B cell (primary cell): ENCODE results near the gene CTPS2. TPM values are rescaled to one million over a fixed set of nuclear protein-coding genes. Genes with fewer than 3 reads are reported as not detected.

Source experiments
- ATAC-seq: fragments of 200-7000 bp; cut with Tn5 transposase; one replicate; pipeline ENCODE4 v1.10.0; 2021; ENCODE audit warnings: low read depth, mild to moderate bottlenecking, moderate number of reproducible peaks, moderate library complexity
- CTCF ChIA-PET: fragments of 350-600 bp; sonication (Branson Sonifier 250); formaldehyde crosslinking; loops from one replicate; lab custom pipeline; 2021; ENCODE audit warnings: antibody characterized with exemption, inconsistent platforms; lab: Charles Lee
- POLR2A ChIA-PET: fragments of 350-600 bp; sonication (Branson Sonifier 250); formaldehyde crosslinking; loops from one replicate; lab custom pipeline; 2021; ENCODE audit warnings: antibody characterized with exemption; lab: Charles Lee
- DNase-seq: peaks from one replicate; pipeline ENCODE4 v3.0.0; 2013
- H2AFZ ChIP-seq: 2 replicates; pipeline ENCODE4 v1.6.1; 2012; ENCODE audit warnings: mild to moderate bottlenecking, low read depth, low read length; ENCODE audit not compliant: insufficient read depth, poor library complexity, severe bottlenecking
- H3K27ac ChIP-seq, 2 donors: 1 replicate in 1 of 2; 2 replicates in 1 of 2; pipeline ENCODE4 v1.5.1; 2012 to 2013; ENCODE audit warnings: low read length in 2 of 2, mild to moderate bottlenecking in 2 of 2, moderate library complexity in 1 of 2
- H3K27me3 ChIP-seq, 4 experiments: fragments of 200-600 bp in 1 of 4; sonication (generic) in 1 of 4; replicated peaks in 1 of 4; 1 replicate in 2 of 4; 2 replicates in 2 of 4; pipeline versions ENCODE4 v1.6.1 to v1.7.0; 2013 to 2016; ENCODE audit warnings: low read length in 3 of 4, mild to moderate bottlenecking in 2 of 4, mixed read lengths in 1 of 4, moderate library complexity in 1 of 4; ENCODE audit not compliant: insufficient read depth in 4 of 4, control insufficient read depth in 3 of 4; ENCODE audit errors: control extremely low read depth in 1 of 4
- H3K36me3 ChIP-seq, 2 experiments: replicated peaks in 1 of 2; 1 replicate in 1 of 2; 2 replicates in 1 of 2; pipeline versions ENCODE4 v1.6.1 to v1.7.1; 2013; ENCODE audit warnings: low read length in 1 of 2; ENCODE audit not compliant: insufficient read depth in 2 of 2, control insufficient read depth in 1 of 2; ENCODE audit errors: control extremely low read depth in 1 of 2, extremely low read depth in 1 of 2
- H3K4me1 ChIP-seq, 2 donors: fragments of 200-600 bp in 1 of 2; sonication (generic) in 1 of 2; 1 replicate in 1 of 2; 2 replicates in 1 of 2; pipeline versions ENCODE4 v1.5.1 to v1.6.1; 2013 to 2017; ENCODE audit warnings: low read length in 2 of 2; ENCODE audit not compliant: control insufficient read depth in 2 of 2, insufficient read depth in 2 of 2
- H3K4me2 ChIP-seq: replicated peaks from 2 replicates; pipeline ENCODE3; 2012; ENCODE audit warnings: mild to moderate bottlenecking, low read depth, low read length; ENCODE audit not compliant: poor library complexity, severe bottlenecking
- H3K4me3 ChIP-seq, 5 experiments: fragments of 200-600 bp in 1 of 5; sonication (generic) in 1 of 5; 1 replicate in 3 of 5; 2 replicates in 2 of 5; pipeline versions ENCODE4 v1.5.1 to v1.7.0; 2011 to 2016; ENCODE audit warnings: low read length in 4 of 5, mild to moderate bottlenecking in 4 of 5, low read depth in 2 of 5, control low read depth in 1 of 5, moderate library complexity in 1 of 5; ENCODE audit not compliant: insufficient read depth in 1 of 5; ENCODE audit errors: control extremely low read depth in 1 of 5, extremely low read depth in 1 of 5
- H3K79me2 ChIP-seq: fragments of 200-600 bp; sonication (generic); one replicate; pipeline ENCODE4 v1.6.0; 2016; ENCODE audit warnings: low read length; ENCODE audit not compliant: control insufficient read depth, insufficient read depth
- H3K9ac ChIP-seq: fragments of 200-600 bp; sonication (generic); 2 replicates; pipeline ENCODE4 v1.6.1; 2017; ENCODE audit warnings: mild to moderate bottlenecking, low read length, moderate library complexity
- H3K9me3 ChIP-seq, 3 donors: one replicate each; pipeline versions ENCODE4 v1.6.1 to v1.7.1; 2013; ENCODE audit warnings: low read length in 2 of 3; ENCODE audit not compliant: control insufficient read depth in 2 of 3, insufficient read depth in 1 of 3; ENCODE audit errors: control extremely low read depth in 1 of 3
- H4K20me1 ChIP-seq: 2 replicates; pipeline ENCODE4 v1.6.0; 2012; ENCODE audit warnings: mild to moderate bottlenecking, low read length; ENCODE audit not compliant: insufficient read depth, control insufficient read depth, poor library complexity, severe bottlenecking
- H3K27ac Mint-ChIP-seq: one replicate; pipeline ENCODE4 v1.8.0; 2021; ENCODE audit warnings: mixed read lengths
- H3K27me3 Mint-ChIP-seq: one replicate; pipeline ENCODE4 v1.8.0; 2021; ENCODE audit warnings: mixed read lengths
- H3K4me1 Mint-ChIP-seq: one replicate; pipeline ENCODE4 v1.8.0; 2021; ENCODE audit warnings: mixed read lengths
- H3K4me3 Mint-ChIP-seq: one replicate; pipeline ENCODE4 v1.8.0; 2021; ENCODE audit warnings: mixed read lengths
- H3K9me3 Mint-ChIP-seq: one replicate; pipeline ENCODE4 v1.8.0; 2022; ENCODE audit warnings: mixed read lengths; ENCODE audit not compliant: insufficient read depth
- CTCF ChIP-seq: fragments of 200-600 bp; IDR thresholded peaks from one replicate; pipeline ENCODE4 v1.8.0; 2022; ENCODE audit warnings: antibody characterized with exemption, mild to moderate bottlenecking
- EZH2 ChIP-seq: IDR thresholded peaks from 2 replicates; pipeline ENCODE4 v1.6.1; 2012; ENCODE audit warnings: borderline replicate concordance, low read depth, mild to moderate bottlenecking, moderate library complexity, low read length; ENCODE audit not compliant: insufficient read depth, poor library complexity, severe bottlenecking
- WGBS: methylation state at CpG from one replicate; pipeline ENCODE4 v1.1.5; 2013; ENCODE audit warnings: missing lambda C conversion rate; ENCODE audit not compliant: insufficient coverage; 5-methylcytosine and 5-hydroxymethylcytosine counted together
- intact Hi-C: fragments of 100-400 bp; cut with micrococcal nuclease; formaldehyde crosslinking; loops from one replicate; pipeline ENCODE4 v1.10.0; 2022
- polyA plus RNA-seq: library from polyadenylated mRNA; depleted of rRNA; stranded (reverse); fragments of >200 nt; gene quantifications from 2 replicates; pipeline ENCODE4 v1.2.3, GENCODE V29; 2012
- total RNA-seq, 2 donors: library from RNA; stranded (reverse); fragments of 120-200 nt in 1 of 2; gene quantifications; 1 replicate in 1 of 2; 2 replicates in 1 of 2; pipeline versions ENCODE4 v1.2.3 to v1.2.4, GENCODE V29; 2013 to 2022

CTPS2 gene
- total and polyA plus RNA-seq, 2 donors (not counting 1 experiment from before 2014, with no cell fraction given), result 2.5 to 11.7 TPM

- Mint-ChIP-seq H3K27me3 (no peaks in the 10 kb centered on the region), H3K9me3 (no peaks in the 10 kb centered on the region), H3K4me3 (no peak overlapping the region), H3K4me1 (no peaks in the 10 kb centered on the region), H3K27ac (no peak overlapping the region)
- Histone ChIP-seq H3K4me3 (no peak overlapping the region), H3K4me2 (no peak overlapping the region), H3K27me3 (no peaks in the 10 kb centered on the region), H3K36me3 (no peaks in the 10 kb centered on the region), H3K27ac (no peak overlapping the region), H3K9me3 (no peaks in the 10 kb centered on the region), H2AFZ (no peak overlapping the region), H4K20me1 (no peaks in the 10 kb centered on the region), H3K9ac (no peak overlapping the region), H3K79me2 (no peaks in the 10 kb centered on the region), H3K4me1 (no peaks in the 10 kb centered on the region)
- ATAC-seq, result no peak
- CTCF ChIA-PET, result no interaction called here
- WGBS, result no CpG with 5 or more reads among the region's 5 CpGs
- DNase-seq, result no peak
- intact Hi-C loops, result no loop called here
- no peak for TF ChIP-seq CTCF
- TF ChIP-seq EZH2, result no peak
- POLR2A ChIA-PET, result no interaction called here
Measured at GRCh38 chrX:16643176-16643575, 69.3 kb downstream of the CTPS2 start.

- H3K27ac Mint-ChIP-seq, result no peak overlapping the region
- intact Hi-C loops, result no loop called here
Measured at GRCh38 chrX:16640823-16641222, 71.6 kb downstream of the CTPS2 start.

More at GRCh38 chrX:16640823-16641222, 71.6 kb downstream of the CTPS2 start:
- no peak overlapping the region for H3K4me2 ChIP-seq
- no peaks in the 10 kb centered on the region for H3K79me2 ChIP-seq
- no peaks in the 10 kb centered on the region for H3K27me3 Mint-ChIP-seq
- no peaks in the 10 kb centered on the region for H3K4me1 ChIP-seq
- no peak overlapping the region for H3K9ac ChIP-seq
- DNase-seq, result no peak
- TF ChIP-seq CTCF (no peak), EZH2 (no peak)
- H3K4me3 ChIP-seq, result no peak overlapping the region
- ChIA-PET POLR2A (no interaction called here), CTCF (no interaction called here)
- ATAC-seq, result no peak
- no CpG with 5 or more reads among the region's 4 CpGs for WGBS
- H3K27ac ChIP-seq, result no peak overlapping the region
- no peaks in the 10 kb centered on the region for H3K9me3 ChIP-seq
- H3K4me1 Mint-ChIP-seq, result no peaks in the 10 kb centered on the region
- no peaks in the 10 kb centered on the region for H3K36me3 ChIP-seq
- H3K27me3 ChIP-seq, result no peaks in the 10 kb centered on the region
- no peaks in the 10 kb centered on the region for H4K20me1 ChIP-seq
- no peaks in the 10 kb centered on the region for H3K9me3 Mint-ChIP-seq
- no peak overlapping the region for H2AFZ ChIP-seq
- H3K4me3 Mint-ChIP-seq, result no peak overlapping the region
